ENCODE measurements around the gene PDE8A.

- no peak for TF ChIP-seq CTCF (IDR thresholded peaks at IDR 0.05)
- no peak for TF ChIP-seq POLR2AphosphoS5 (IDR thresholded peaks at IDR 0.05; ENCODE audit: low read depth, low read length)
- no peak for TF ChIP-seq SIN3A (IDR thresholded peaks at IDR 0.05; ENCODE audit: borderline replicate concordance, insufficient read depth, low read depth, low read length)
- TF ChIP-seq TCF7L2 (IDR thresholded peaks at IDR 0.05; ENCODE audit: low read depth, low read length), result no peak
Measured at GRCh38 chr15:85072917-85073316, 91.3 kb downstream of the PDE8A start.
